Brain pericyte (primary cell): ENCODE results near the gene NELL1.
"Not testable (repeated sequence)": the region's sequence is repeated elsewhere in the genome, so short reads cannot be mapped to it uniquely, and the experiment has no call there.

Experiments used
- DNase-seq: peaks from one replicate; pipeline ENCODE4 v3.0.0-alpha.2; 2012; ENCODE audit warnings: low read depth, low spot score

The NELL1 gene

GRCh38 chr11:20770414-20770946 is 101.1 kb downstream of the NELL1 start:
- DNase-seq, result no peak

DNA sequence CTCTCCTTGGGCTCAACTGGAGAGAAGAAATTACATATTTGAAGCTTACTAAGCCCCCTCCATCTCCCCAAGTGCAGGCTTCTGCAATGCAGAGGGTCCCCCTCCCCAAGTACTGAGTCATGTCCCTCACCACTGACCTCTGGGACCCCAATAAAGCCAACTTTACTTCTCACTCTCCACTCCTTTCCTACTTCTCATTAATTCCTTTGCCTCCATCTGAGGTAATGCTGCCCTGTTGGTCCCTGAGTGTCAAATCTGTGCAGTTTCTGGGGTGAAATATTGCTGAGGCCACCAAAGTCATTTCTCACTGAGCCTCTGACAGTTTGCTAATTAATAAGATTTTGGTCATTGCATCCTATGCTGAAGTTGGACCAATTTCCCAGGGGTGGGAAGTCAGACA is 101.6 kb downstream of the NELL1 start:
- no peak for DNase-seq

DNA sequence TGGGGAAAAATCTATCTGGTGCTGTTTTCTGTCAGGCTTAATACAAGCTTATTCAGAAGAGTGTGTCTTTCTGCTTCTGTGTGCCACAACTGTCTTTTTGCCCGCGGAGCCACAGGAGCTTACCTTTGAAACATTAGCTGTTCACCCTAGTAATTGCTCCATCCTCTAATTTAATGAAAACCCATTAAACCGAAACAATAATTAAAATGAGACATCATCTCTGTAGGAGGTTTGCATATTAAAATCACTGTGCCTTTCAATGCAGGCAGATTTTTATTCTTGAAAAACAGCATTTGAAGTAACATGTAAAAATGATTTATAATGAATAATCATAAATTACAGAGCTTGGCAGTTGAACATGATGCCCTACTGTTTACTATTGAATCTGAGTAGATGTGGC is 102.3 kb downstream of the NELL1 start:
- DNase-seq, result no peak

DNA sequence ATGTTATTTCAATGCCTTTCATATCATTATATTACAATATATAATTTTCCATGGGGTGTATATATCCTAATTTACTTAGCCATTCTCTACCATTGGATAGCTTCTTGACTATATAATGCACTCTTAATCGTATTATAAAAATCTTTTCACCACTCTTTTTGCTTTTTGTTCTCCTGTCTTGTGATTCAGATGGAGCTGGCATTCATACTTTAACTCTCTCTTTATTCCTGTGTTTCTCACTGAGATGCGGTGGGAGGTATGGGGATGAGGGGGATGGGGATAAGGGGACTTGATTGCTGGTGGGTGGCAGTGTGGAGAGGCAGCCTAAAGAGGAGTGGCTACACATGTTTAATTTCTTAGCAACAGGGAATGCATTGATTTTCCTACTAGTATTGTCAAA is 105.9 kb downstream of the NELL1 start:
- no peak for DNase-seq

- DNase-seq, result no peak
These were observed 113.4 kb downstream of the NELL1 start for GRCh38 chr11:20782775-20783174.

- DNase-seq, result no peak
These were observed 113.8 kb downstream of the NELL1 start for GRCh38 chr11:20783220-20783619.

GRCh38 chr11:20790622-20791021 is 121.2 kb downstream of the NELL1 start:
- no peak for DNase-seq

GRCh38 chr11:20795005-20795404 is 125.6 kb downstream of the NELL1 start:
- no peak for DNase-seq

DNA sequence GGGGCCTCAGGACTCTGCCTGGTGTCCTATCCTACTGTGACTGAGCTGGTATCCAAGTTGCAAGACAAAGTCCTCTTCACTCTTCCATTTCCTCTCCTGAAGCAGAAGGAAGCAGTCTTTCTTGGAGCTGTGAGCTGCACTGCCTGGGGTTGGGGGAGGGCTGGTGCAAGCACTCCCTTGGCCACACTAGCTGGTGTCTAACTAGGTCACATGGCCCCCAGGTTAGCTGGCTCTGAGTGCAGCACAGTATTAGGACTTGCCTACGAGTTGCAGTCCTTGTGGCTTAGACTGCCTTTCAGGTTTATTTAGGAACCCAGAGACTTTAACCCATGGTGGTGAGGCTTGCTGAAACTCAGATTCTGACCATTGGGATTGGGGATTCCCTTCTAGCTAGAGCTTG is 138.9 kb downstream of the NELL1 start:
- no peak for DNase-seq

DNA sequence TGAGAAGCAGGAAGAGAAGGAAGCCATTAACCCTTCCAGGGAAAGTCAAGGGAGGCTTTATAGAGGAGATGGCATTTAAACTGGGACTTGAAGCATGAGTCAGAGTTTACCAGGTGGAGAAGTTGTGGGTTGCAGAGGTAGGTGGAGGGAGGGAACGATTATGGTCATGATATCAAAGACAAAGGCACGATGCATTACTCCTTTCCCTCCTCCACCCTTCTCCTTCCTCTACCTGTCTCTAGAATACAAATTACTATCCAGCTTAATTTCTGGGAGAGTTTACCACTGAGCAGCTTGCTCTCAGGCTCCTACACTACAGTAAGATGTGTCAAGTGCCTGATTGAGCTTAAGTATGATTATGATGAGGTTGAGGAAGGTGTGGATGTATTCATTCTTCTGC is 151.7 kb downstream of the NELL1 start:
- no peak for DNase-seq

- DNase-seq, result no peak
These were observed 152.1 kb downstream of the NELL1 start for GRCh38 chr11:20821470-20821869.

DNA sequence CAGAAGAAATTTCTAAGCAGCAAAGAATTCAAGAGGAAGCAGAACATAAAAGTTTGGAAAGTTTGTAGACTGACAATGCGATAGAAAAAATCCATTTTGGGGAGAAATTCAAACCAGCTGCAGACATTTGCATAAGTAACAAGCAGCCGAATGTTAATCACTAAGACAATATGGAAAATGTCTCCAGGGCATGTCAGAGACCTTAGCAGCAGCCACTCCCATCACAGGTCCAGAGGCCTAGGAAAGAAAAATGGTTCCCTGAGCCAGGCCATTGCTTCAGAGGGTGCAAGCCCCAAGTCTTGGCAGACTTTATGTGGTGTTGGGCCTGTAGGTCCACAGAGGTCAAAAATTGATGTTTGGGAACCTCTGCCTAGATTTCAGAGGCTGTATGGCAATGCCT is 155.4 kb downstream of the NELL1 start:
- no peak for DNase-seq

GRCh38 chr11:20835561-20835960 is 166.2 kb downstream of the NELL1 start:
- DNase-seq, result no peak

GRCh38 chr11:20839231-20839630 is 169.8 kb downstream of the NELL1 start:
- no peak for DNase-seq

- DNase-seq, result no peak
These were observed 171.0 kb downstream of the NELL1 start for GRCh38 chr11:20840341-20840740.

DNA sequence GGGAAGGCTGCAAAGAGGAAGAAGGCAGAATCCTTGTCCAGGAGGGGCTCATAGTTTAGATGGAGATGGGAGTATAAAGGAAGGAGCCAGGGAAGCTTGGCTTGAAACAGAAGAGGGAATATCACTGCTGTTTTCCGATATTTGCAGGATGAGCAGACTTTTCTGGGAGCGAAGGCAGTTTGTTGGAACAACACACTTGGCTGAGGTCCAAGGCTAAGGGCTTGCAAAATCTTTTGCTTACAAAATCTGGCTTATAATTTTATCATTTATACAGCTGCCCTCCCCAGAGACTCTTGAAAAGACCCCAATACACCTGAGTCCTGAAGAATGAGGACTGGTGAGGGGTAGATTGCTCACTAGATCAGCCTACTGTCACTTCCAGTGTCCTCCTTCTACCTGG is 174.8 kb downstream of the NELL1 start:
- no peak for DNase-seq

GRCh38 chr11:20844630-20845029 is 175.2 kb downstream of the NELL1 start:
- no peak for DNase-seq

- DNase-seq, result no peak
These were observed 185.0 kb downstream of the NELL1 start for GRCh38 chr11:20854215-20854955.

GRCh38 chr11:20861322-20861721 is 191.9 kb downstream of the NELL1 start:
- no peak for DNase-seq

GRCh38 chr11:20862263-20862662 is 192.9 kb downstream of the NELL1 start:
- not testable (repeated sequence) for DNase-seq

DNA sequence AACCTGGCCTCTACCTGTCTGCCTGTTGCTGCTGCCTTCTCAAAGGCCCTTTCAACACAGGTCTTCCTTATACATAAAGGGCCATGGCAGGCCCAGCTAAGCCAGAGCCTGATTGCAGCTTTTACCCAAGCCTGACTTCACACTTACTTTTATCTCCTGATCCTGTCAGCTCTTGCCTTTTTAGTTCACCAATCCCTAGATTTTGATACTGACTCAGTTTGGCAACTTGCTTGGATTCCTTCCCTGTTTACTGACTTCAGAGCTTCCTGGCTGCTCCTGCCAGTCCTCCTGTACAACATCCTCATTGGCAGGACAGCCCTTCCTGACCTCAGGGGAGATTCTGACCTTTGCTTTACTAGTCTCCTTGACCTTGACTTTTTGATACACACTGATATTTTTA is 195.2 kb downstream of the NELL1 start:
- no peak for DNase-seq

DNA sequence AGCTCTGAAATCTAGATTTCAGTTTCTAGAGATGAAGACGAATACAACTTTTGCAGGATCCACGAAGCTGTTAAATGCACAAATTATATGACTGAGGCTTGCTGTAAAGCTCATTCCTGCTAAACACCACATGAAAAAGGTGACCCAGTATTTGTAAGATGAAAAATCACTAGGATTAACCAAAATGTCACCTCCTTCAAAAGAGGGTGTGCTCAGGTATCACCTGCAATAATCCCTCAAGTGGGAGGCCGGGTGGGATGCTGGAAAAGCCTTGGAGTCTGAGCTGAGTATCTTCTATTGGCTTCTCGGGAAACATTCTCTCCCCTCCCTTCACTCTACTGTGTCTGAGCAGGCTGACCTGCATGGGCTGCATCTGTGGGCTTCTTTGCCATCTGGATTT is 195.8 kb downstream of the NELL1 start:
- DNase-seq, result no peak

GRCh38 chr11:20869123-20869522 is 199.7 kb downstream of the NELL1 start:
- DNase-seq, result no peak

DNA sequence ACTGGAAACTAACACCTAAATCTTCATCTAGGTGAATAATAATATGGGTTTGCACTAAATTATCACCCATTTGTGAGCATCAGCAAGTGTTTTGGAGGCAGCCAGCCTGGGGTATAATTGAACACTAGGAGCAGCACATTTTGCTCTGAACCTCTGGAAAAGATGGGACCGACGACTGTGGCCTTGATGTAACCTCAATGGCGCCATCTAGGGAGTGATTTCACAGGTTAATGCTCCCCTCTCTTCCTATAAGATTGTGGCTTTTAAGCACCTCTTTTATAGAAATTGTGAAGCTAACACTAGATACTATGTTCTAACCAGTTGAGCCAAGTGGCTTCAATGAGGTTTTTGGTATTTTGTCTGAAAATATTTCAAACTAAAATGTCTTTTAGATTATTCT is 203.7 kb downstream of the NELL1 start:
- no peak for DNase-seq
